ENCODE results near the gene RESP18. TPM values are rescaled to one million over a fixed set of nuclear protein-coding genes. Genes with fewer than 3 reads are reported as not detected.
A peak's percentile ranks its signal among the peaks of the same experiment; 100 is the strongest.

The RESP18 gene
- total RNA-seq, result not detected
- long read RNA-seq, result 0 reads

GRCh38 chr2:219332542-219332941 is at the start of gene RESP18:
Gene RESP18 (minus strand): TSS chr2:219332744.
- ATAC-seq, result no peak
- no peak for DNase-seq
- peaks cover 44% of the 10 kb centered on the region for H3K27me3 ChIP-seq

DNA sequence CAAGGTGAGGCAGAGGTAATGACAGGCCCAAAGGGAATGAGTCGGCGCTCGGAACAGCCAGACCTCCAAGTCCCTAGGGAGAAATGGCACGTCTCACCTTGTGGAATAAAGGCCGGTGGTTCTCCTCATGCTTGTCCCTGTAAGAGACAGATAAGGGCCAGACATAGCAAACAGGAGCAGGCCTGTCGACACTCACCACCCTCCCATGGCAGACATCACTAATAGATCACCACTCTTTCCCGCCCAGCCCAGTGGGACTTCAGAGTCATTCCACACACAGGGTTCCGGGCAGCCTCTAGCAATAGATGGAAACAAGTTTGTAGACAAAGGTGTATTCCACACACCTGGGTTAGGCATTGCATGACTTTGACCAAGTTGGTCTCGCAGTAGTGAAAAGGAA is 48.9 kb upstream of the RESP18 start:
- intact Hi-C loops (cut with DNase I), result no loop called here
- H3K4me1 ChIP-seq, result peaks cover 15% of the 10 kb centered on the region
- H3K36me3 ChIP-seq, result peaks cover 69% of the 10 kb centered on the region
- ATAC-seq (no peak), DNase-seq (no peak)
- no peak overlapping the region for H3K4me3 ChIP-seq
- no peak overlapping the region for H3K27ac ChIP-seq
- H3K9me3 ChIP-seq, result no peaks in the 10 kb centered on the region
- no peak for TF ChIP-seq CTCF (IDR thresholded peaks at IDR 0.05)
- no peaks in the 10 kb centered on the region for H3K27me3 ChIP-seq

More at GRCh38 chr2:219332542-219332941, at the start of gene RESP18:
- no peak within 1 kb of the TSS for H3K4me3 ChIP-seq
- no peaks in the 10 kb centered on the region for H3K9me3 ChIP-seq
- intact Hi-C loops (cut with DNase I), result no loop called here
- H3K36me3 ChIP-seq, result no peaks in the 10 kb centered on the region
- no peak for TF ChIP-seq CTCF (IDR thresholded peaks at IDR 0.05)
- no peaks in the 10 kb centered on the region for H3K4me1 ChIP-seq
- no peak within 1 kb of the TSS for H3K27ac ChIP-seq

GRCh38 chr2:219380926-219381325 is 48.4 kb upstream of the RESP18 start:
- no peak overlapping the region for H3K4me3 ChIP-seq
- H3K36me3 ChIP-seq, result peaks cover 64% of the 10 kb centered on the region
- DNase-seq, result no peak

GRCh38 chr2:219378163-219378851 is 45.8 kb upstream of the RESP18 start:
- H3K9me3 ChIP-seq, result no peaks in the 10 kb centered on the region
- DNase-seq (no peak), ATAC-seq (no peak)
- H3K27me3 ChIP-seq, result no peaks in the 10 kb centered on the region
- intact Hi-C loops (cut with DNase I), result no loop called here
- no peak overlapping the region for H3K27ac ChIP-seq
- H3K4me3 ChIP-seq, result no peak overlapping the region
- TF ChIP-seq CTCF (IDR thresholded peaks at IDR 0.05), result no peak
- no peaks in the 10 kb centered on the region for H3K4me1 ChIP-seq
- peaks cover 56% of the 10 kb centered on the region for H3K36me3 ChIP-seq

More at GRCh38 chr2:219380926-219381325, 48.4 kb upstream of the RESP18 start:
- Histone ChIP-seq H3K4me1 (peaks cover 10% of the 10 kb centered on the region), H3K27ac (no peak overlapping the region), H3K9me3 (no peaks in the 10 kb centered on the region), H3K27me3 (no peaks in the 10 kb centered on the region)
- intact Hi-C loops (cut with DNase I), result no loop called here
- no peak for ATAC-seq
- TF ChIP-seq CTCF (IDR thresholded peaks at IDR 0.05), result no peak

GRCh38 chr2:219369447-219369861 is 36.9 kb upstream of the RESP18 start:
- peaks cover 10% of the 10 kb centered on the region for H3K36me3 ChIP-seq
- H3K9me3 ChIP-seq, result no peaks in the 10 kb centered on the region
- H3K4me3 ChIP-seq, result no peak overlapping the region
- peak; percentile 77 for ATAC-seq
- DNase-seq, result peak; percentile 80
- no peaks in the 10 kb centered on the region for H3K27me3 ChIP-seq
- peaks cover 15% of the 10 kb centered on the region for H3K4me1 ChIP-seq
- peak overlapping the region; percentile 47 for H3K27ac ChIP-seq
- intact Hi-C loops (cut with DNase I), result no loop called here
- TF ChIP-seq CTCF (IDR thresholded peaks at IDR 0.05), result no peak

All from upper lobe of right lung (tissue), 1 donor.